ENCODE measurements around the gene PPP5C. TPM values are rescaled to one million over a fixed set of nuclear protein-coding genes. Genes with fewer than 3 reads are reported as not detected.
A peak's percentile ranks its signal among the peaks of the same experiment; 100 is the strongest.
"Not testable (repeated sequence)": the region's sequence is repeated elsewhere in the genome, so short reads cannot be mapped to it uniquely, and the experiment has no call there.

The PPP5C gene
- total and polyA plus RNA-seq, 7 donors, result 27.6 to 62.3 (median 43.9) TPM

DNA sequence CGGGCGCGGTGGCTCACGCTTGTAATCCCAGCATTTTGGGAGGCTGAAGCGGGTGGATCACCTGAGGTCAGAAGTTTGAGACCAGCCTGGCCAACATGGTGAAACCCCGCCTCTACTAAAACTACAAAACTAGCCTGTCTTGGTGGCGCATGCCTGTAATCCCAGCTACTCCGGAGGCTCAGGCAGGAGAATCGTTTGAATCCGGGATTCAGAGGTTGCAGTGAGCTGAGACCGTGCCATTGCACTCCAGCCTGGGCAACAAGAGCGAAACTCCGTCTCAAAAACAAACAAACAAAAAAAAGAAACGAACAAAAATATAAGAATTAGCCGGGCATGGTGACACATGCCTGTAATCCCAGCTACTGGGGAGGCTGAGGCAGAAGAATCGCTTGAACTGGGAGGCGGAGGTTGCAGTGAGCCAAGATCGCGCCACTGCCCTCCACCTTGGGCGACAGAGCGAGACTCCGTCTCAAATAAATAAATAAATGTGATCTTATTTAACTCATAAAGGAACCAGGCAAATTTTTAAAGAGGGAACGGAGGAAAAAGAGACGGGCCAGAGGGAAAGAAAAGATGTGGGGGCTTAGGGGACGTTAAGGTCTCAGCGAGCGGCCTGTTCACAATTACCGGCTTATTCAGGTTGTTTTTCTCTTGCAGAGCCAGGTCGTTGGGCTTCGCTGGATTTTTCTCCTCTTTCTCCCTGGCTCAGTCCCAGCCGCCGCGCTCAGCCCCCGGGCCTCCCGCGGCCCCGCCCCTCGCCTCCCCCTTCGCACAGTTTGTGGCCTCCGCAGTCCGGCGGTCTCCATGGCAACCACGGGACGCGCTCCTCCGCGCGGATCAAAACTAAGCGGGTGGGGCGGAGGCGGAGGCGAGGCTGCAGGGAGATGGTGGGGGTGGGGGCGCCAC lies 69.2 kb downstream of the PPP5C start:
- Histone ChIP-seq H3K27me3 (peaks cover 9 to 61% (median 38%) of the 10 kb centered on the region in 3 donors), H3K4me3 (peak overlapping the region in 3 of 4 donors; percentile 27 to 42 (median 39)), H3K4me1 (peaks cover 0 to 41% (median 36%) of the 10 kb centered on the region in 4 donors), H3K27ac (peak overlapping the region; percentile 8 to 60 (median 44))
- WGBS, 2 donors, result 13 to 23% methylated on average over 53 of the region's 53 CpGs
- H3K9me3 ChIP-seq; intact Hi-C loops (cut with DNase I); H3K36me3 ChIP-seq: not testable (repeated sequence)
- DNase-seq, result peak; percentile 91

DNA sequence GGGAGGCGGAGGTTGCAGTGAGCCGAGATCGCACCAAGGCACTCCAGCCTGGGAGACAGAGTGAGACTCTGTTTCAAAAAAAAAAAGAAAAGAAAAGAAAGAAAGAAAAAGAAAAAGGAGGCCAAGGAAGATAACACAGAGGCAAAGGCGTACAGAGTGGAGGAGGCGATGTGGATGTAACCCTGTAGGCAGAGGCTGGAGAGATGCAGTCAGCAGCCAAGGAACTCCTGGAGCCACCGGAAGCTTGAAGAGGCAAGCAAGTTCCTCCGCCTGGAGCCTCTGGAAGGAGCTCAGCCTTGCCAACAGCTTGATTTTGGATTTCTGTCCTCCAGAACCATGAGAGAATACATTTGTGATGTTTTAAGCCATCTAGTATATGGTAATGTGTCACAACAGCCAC lies 73.2 kb downstream of the PPP5C start:
- H3K36me3 ChIP-seq, result no peaks in the 10 kb centered on the region
- peaks cover 0 to 30% (median 11%) of the 10 kb centered on the region in 3 donors for H3K27me3 ChIP-seq
- H3K9me3 ChIP-seq, result no peaks in the 10 kb centered on the region
- peaks cover 0 to 13% (median 11%) of the 10 kb centered on the region in 4 donors for H3K4me1 ChIP-seq
- DNase-seq, result no peak
- no peak overlapping the region for H3K27ac ChIP-seq
- H3K4me3 ChIP-seq, result no peak overlapping the region
- intact Hi-C loops (cut with DNase I), result no loop called here
- TF ChIP-seq POLR2A (IDR thresholded peaks at IDR 0.05), result no peak
- TF ChIP-seq, protein P1, sequence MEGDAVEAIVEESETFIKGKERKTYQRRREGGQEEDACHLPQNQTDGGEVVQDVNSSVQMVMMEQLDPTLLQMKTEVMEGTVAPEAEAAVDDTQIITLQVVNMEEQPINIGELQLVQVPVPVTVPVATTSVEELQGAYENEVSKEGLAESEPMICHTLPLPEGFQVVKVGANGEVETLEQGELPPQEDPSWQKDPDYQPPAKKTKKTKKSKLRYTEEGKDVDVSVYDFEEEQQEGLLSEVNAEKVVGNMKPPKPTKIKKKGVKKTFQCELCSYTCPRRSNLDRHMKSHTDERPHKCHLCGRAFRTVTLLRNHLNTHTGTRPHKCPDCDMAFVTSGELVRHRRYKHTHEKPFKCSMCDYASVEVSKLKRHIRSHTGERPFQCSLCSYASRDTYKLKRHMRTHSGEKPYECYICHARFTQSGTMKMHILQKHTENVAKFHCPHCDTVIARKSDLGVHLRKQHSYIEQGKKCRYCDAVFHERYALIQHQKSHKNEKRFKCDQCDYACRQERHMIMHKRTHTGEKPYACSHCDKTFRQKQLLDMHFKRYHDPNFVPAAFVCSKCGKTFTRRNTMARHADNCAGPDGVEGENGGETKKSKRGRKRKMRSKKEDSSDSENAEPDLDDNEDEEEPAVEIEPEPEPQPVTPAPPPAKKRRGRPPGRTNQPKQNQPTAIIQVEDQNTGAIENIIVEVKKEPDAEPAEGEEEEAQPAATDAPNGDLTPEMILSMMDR (IDR thresholded peaks at IDR 0.05), result no peak
- TF ChIP-seq POLR2AphosphoS5 (IDR thresholded peaks at IDR 0.05), result no peak
- no peak for TF ChIP-seq EP300 (IDR thresholded peaks at IDR 0.05)
- 85 to 90% methylated on average over 7 of the region's 7 CpGs for WGBS, 2 donors

DNA sequence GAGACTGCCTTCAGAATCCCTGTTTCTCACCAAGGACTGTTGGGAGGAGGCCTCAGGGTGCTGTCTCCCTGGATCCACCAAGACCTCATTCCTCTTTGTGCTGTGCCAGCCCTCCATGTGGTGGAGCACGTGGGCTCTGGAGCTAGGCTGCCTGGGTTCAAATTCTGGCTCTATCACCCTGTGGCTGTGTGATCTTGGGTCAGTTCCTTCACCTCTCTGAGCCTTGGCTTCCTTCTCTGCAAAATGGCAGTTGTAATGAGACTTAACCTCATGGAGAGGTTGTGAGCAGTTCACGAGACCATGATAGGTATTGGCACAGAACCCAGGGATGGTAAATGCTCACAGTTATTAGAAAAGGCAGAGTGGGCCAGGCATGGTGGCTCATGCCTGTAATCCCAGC lies 75.5 kb downstream of the PPP5C start:
- intact Hi-C loops (cut with DNase I), result no loop called here
- DNase-seq, result no peak
- Histone ChIP-seq H3K36me3 (no peaks in the 10 kb centered on the region), H3K27me3 (peaks cover 0 to 27% (median 11%) of the 10 kb centered on the region in 3 donors), H3K27ac (no peak overlapping the region), H3K4me1 (peaks cover 0 to 14% (median 10%) of the 10 kb centered on the region in 4 donors), H3K4me3 (no peak overlapping the region), H3K9me3 (no peaks in the 10 kb centered on the region)
- TF ChIP-seq POLR2A (IDR thresholded peaks at IDR 0.05) (no peak), POLR2AphosphoS5 (IDR thresholded peaks at IDR 0.05) (no peak), EP300 (IDR thresholded peaks at IDR 0.05) (no peak)
- TF ChIP-seq, protein P1 (IDR thresholded peaks at IDR 0.05), result no peak
- WGBS, 2 donors, result 72 to 80% methylated on average over 2 of the region's 2 CpGs

DNA sequence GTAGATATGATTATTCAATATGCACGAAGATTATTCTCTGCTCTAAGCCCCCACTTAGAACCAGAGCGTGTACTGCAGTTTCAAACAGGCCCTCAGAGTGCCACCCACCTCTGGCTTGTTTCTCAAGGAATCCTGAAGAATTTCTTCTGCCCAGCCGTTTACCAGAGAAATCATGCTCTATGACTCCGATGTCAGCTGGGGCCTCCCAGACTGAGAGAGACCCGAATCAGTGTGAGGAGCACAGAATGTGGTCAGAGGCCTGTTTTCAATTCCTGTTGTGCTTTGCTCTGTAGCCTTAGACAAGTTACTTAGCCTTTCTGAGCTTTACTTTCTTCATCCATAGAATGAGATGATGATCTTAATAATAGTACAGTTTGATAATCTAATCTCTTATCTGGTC lies 76.3 kb downstream of the PPP5C start:
- 74 to 81% methylated on average over 5 of the region's 5 CpGs for WGBS, 2 donors
- no peaks in the 10 kb centered on the region for H3K36me3 ChIP-seq

DNA sequence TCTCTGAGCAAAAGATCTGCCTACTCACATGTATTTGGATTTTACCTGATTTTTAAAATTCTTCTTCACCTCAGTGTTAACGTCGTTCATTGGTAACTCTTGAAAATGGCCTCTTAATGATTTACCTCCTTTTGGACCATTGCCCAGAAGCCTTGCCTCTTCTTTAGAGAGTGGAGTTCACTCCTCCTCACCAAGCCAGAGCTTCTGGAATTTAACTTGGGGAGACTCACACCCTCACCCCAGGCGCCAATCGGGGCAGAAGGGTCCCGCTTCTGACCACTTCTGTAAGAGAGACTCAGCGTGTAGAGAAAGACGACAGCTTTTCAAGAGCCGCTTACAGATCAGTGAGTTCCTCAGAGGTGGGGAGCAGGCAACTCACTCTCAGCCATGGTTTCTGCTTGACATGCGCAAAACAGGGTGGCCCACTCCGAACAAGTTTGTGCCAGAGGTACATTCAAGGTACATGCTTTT lies 79.2 kb downstream of the PPP5C start:
- TF ChIP-seq POLR2A (IDR thresholded peaks at IDR 0.05), result no peak
- TF ChIP-seq EP300 (IDR thresholded peaks at IDR 0.05), result no peak
- no peak for TF ChIP-seq POLR2AphosphoS5 (IDR thresholded peaks at IDR 0.05)
- TF ChIP-seq, protein P1 (IDR thresholded peaks at IDR 0.05), result no peak
- WGBS, 2 donors, result 2% methylated on average over 10 of the region's 10 CpGs
- no peak for DNase-seq
- H3K4me1 ChIP-seq, result peaks cover 0 to 24% (median 15%) of the 10 kb centered on the region in 4 donors
- no peaks in the 10 kb centered on the region for H3K36me3 ChIP-seq
- intact Hi-C loops (cut with DNase I), result no loop called here
- no peaks in the 10 kb centered on the region for H3K9me3 ChIP-seq
- peak overlapping the region; percentile 32 to 60 (median 46) for H3K4me3 ChIP-seq
- H3K27ac ChIP-seq, result peak overlapping the region in 3 of 4 donors; percentile 45 to 56 (median 52)
- H3K27me3 ChIP-seq, result peaks cover 0 to 56% (median 19%) of the 10 kb centered on the region in 3 donors

More for the DNA sequence above, 76.3 kb downstream of the PPP5C start:
- Histone ChIP-seq H3K4me1 (peaks cover 0 to 14% (median 10%) of the 10 kb centered on the region in 4 donors), H3K4me3 (no peak overlapping the region), H3K27ac (no peak overlapping the region), H3K27me3 (peaks cover 0 to 33% (median 11%) of the 10 kb centered on the region in 3 donors), H3K9me3 (no peaks in the 10 kb centered on the region)
- intact Hi-C loops (cut with DNase I), result no loop called here
- TF ChIP-seq, protein P1 (IDR thresholded peaks at IDR 0.05), result no peak
- no peak for TF ChIP-seq POLR2AphosphoS5 (IDR thresholded peaks at IDR 0.05)
- TF ChIP-seq POLR2A (IDR thresholded peaks at IDR 0.05), result no peak
- TF ChIP-seq EP300 (IDR thresholded peaks at IDR 0.05), result no peak
- no peak for DNase-seq
